Measurements from ENCODE around the gene CMTM8. TPM values are rescaled to one million over a fixed set of nuclear protein-coding genes. Genes with fewer than 3 reads are reported as not detected.
"Not testable (repeated sequence)": the region's sequence is repeated elsewhere in the genome, so short reads cannot be mapped to it uniquely, and the experiment has no call there.

Gene CMTM8
- total RNA-seq, 2 experiments from 2014 or later, result 6.1 to 7.5 TPM

DNA sequence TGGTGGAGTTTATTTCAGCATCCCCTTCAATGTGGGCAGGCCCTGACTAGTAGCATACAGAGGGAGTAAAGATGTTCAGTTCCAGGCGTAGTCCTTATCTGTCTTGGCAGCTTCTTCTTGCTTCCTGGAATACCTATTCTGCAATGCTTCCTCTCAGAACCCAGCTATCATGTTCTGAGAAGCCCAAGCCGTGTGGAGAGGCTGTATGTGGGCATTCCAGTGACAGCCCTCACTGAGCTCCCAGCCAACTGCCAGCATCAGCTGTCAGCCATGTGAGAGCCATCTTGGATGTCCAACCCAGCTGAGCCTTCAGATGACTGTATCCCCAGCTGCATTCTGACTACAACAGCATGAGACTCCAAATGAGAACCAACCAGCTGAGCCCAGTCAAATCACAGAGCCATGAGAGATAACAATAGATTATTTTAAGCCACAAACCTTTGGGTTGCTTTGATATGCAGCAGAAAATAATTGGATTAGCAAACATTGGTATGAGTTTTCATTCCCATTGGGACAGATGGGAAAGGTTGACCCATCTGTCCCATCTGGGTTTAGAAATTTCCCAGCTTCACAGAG is 144.7 kb downstream of the CMTM8 start:
- H3K9me3 ChIP-seq (ENCODE audit: control insufficient read depth in 1 of 2, insufficient read depth in 1 of 2, low read length in 2 of 2), result no peaks in the 10 kb centered on the region
- no peak for DNase-seq
- no peaks in the 10 kb centered on the region for H3K36me3 Mint-ChIP-seq (ENCODE audit: low read depth)
- H3K4me1 ChIP-seq (ENCODE audit: insufficient read depth, low read length), result no peaks in the 10 kb centered on the region
- CTCF ChIA-PET, result interaction anchor here (0.5 to 1.1 kb wide), 3 partner anchors 31 to 92 kb away, joined by 3 read pairs; no protein-coding TSS in a partner anchor
- no peaks in the 10 kb centered on the region for H3K27me3 Mint-ChIP-seq
- H3K4me3 ChIP-seq (ENCODE audit: low read length), result no peak overlapping the region
- no peak overlapping the region for H3K4me3 Mint-ChIP-seq
- no peak for ATAC-seq (ENCODE audit: poor library complexity)
- TF ChIP-seq, protein P1, sequence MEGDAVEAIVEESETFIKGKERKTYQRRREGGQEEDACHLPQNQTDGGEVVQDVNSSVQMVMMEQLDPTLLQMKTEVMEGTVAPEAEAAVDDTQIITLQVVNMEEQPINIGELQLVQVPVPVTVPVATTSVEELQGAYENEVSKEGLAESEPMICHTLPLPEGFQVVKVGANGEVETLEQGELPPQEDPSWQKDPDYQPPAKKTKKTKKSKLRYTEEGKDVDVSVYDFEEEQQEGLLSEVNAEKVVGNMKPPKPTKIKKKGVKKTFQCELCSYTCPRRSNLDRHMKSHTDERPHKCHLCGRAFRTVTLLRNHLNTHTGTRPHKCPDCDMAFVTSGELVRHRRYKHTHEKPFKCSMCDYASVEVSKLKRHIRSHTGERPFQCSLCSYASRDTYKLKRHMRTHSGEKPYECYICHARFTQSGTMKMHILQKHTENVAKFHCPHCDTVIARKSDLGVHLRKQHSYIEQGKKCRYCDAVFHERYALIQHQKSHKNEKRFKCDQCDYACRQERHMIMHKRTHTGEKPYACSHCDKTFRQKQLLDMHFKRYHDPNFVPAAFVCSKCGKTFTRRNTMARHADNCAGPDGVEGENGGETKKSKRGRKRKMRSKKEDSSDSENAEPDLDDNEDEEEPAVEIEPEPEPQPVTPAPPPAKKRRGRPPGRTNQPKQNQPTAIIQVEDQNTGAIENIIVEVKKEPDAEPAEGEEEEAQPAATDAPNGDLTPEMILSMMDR (IDR thresholded peaks at IDR 0.05), result no peak
- POLR2A ChIA-PET, result interaction anchor here (0.7 to 1.0 kb wide), 2 partner anchors 11 to 20 kb away, joined by 3 read pairs; no protein-coding TSS in a partner anchor
- no peak overlapping the region for H3K27ac ChIP-seq (ENCODE audit: low read depth in 1 of 2, low read length in 2 of 2)
- H3K27me3 ChIP-seq (ENCODE audit: control insufficient read depth in 1 of 2, insufficient read depth in 2 of 2, low read length in 2 of 2), result no peaks in the 10 kb centered on the region
- no peaks in the 10 kb centered on the region for H3K9me3 Mint-ChIP-seq
- no peaks in the 10 kb centered on the region for H3K36me3 ChIP-seq (ENCODE audit: insufficient read depth, low read length)
- H3K4me1 Mint-ChIP-seq (ENCODE audit: low read depth), result no peaks in the 10 kb centered on the region
- intact Hi-C loops (cut with DNase I, micrococcal nuclease), result no loop called here
- no peak overlapping the region for H3K27ac Mint-ChIP-seq

DNA sequence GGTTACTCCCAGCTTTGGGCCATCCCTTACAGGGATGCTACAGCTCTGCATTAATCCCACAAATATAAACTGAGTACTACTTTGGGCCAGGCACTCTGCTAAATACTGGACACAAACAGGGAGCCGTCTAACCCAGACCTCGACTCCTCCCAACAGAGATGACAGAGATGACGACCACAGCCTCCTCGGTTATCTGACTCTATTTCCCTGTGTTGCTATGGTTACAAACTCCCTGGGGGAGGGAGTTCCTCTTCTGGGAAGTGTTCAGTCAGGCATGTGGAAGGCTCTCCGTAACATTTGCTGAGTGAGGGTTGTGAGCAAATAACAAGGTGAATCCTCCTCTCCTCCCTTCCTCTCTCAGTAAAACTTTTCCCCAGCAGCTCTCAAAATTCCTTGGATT is 146.5 kb downstream of the CMTM8 start:
- DNase-seq, result peak in 1 of 14 experiments; percentile 52
- no peaks in the 10 kb centered on the region for H3K9me3 ChIP-seq (ENCODE audit: control insufficient read depth in 1 of 2, insufficient read depth in 1 of 2, low read length in 2 of 2)
- ChIA-PET CTCF (interaction anchor here (1.0 kb wide), 1 partner anchor 83 kb away, joined by 3 read pairs; no protein-coding TSS in a partner anchor), POLR2A (no interaction called here)
- intact Hi-C loops (cut with DNase I, micrococcal nuclease), result no loop called here
- no peaks in the 10 kb centered on the region for H3K36me3 Mint-ChIP-seq (ENCODE audit: low read depth)
- H3K9me3 Mint-ChIP-seq, result no peaks in the 10 kb centered on the region
- no peak overlapping the region for H3K4me3 Mint-ChIP-seq
- H3K27me3 ChIP-seq (ENCODE audit: control insufficient read depth in 1 of 2, insufficient read depth in 2 of 2, low read length in 2 of 2), result no peaks in the 10 kb centered on the region
- no peak overlapping the region for H3K27ac Mint-ChIP-seq
- no peaks in the 10 kb centered on the region for H3K27me3 Mint-ChIP-seq
- TF ChIP-seq, protein P1 (IDR thresholded peaks at IDR 0.05), result no peak
- H3K4me1 Mint-ChIP-seq (ENCODE audit: low read depth), result peaks cover 10% of the 10 kb centered on the region
- no peak overlapping the region for H3K4me3 ChIP-seq (ENCODE audit: low read length)
- H3K36me3 ChIP-seq (ENCODE audit: insufficient read depth, low read length), result no peaks in the 10 kb centered on the region
- ATAC-seq (ENCODE audit: poor library complexity), result no peak
- H3K27ac ChIP-seq (ENCODE audit: low read depth in 1 of 2, low read length in 2 of 2), result no peak overlapping the region
- peaks cover 5% of the 10 kb centered on the region for H3K4me1 ChIP-seq (ENCODE audit: insufficient read depth, low read length)

DNA sequence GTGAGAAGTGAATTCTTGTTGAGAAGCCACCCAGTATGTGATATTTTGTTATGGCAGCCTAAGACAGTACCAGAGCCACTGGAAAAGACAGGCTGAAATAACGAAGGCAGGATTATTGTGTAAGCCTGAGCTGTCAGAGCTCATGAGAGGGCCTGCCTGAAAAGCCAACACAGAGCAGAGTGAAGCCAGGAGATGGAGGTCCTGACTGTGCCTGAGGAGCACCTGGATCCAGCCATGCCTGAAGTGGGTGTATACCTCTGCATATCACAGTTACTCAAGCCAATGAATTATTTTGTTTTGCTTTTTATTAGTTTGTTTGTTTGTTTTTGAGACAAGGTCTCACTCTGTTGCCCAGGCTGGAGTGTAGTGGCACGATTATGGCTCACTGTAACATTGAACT is 149.0 kb downstream of the CMTM8 start:
- intact Hi-C loops (cut with DNase I, micrococcal nuclease), result no loop called here
- Mint-ChIP-seq H3K27ac (peak overlapping the region; percentile 91), H3K27me3 (no peaks in the 10 kb centered on the region), H3K4me3 (peak overlapping the region; percentile 20), H3K4me1 (ENCODE audit: low read depth) (peaks cover 24% of the 10 kb centered on the region), H3K9me3 (no peaks in the 10 kb centered on the region), H3K36me3 (ENCODE audit: low read depth) (peaks cover 11% of the 10 kb centered on the region)
- TF ChIP-seq, protein P1 (IDR thresholded peaks at IDR 0.05), result no peak
- Histone ChIP-seq H3K4me3 (ENCODE audit: low read length) (no peak overlapping the region), H3K36me3 (ENCODE audit: insufficient read depth, low read length) (no peaks in the 10 kb centered on the region), H3K27ac (ENCODE audit: low read depth in 1 of 2, low read length in 2 of 2) (no peak overlapping the region), H3K9me3 (ENCODE audit: control insufficient read depth in 1 of 2, insufficient read depth in 1 of 2, low read length in 2 of 2) (no peaks in the 10 kb centered on the region), H3K4me1 (ENCODE audit: insufficient read depth, low read length) (peaks cover 25% of the 10 kb centered on the region), H3K27me3 (ENCODE audit: control insufficient read depth in 1 of 2, insufficient read depth in 2 of 2, low read length in 2 of 2) (no peaks in the 10 kb centered on the region)
- CTCF ChIA-PET, result interaction anchor here (1.6 kb wide), 1 partner anchor 80 kb away, joined by 5 read pairs; no protein-coding TSS in a partner anchor
- no peak for ATAC-seq (ENCODE audit: poor library complexity)
- no peak for DNase-seq
- POLR2A ChIA-PET, result no interaction called here

- H3K27me3 Mint-ChIP-seq; H3K27ac ChIP-seq (ENCODE audit: low read depth in 1 of 2, low read length in 2 of 2); intact Hi-C loops (cut with DNase I, micrococcal nuclease); H3K36me3 ChIP-seq (ENCODE audit: insufficient read depth, low read length); H3K9me3 ChIP-seq (ENCODE audit: control insufficient read depth in 1 of 2, insufficient read depth in 1 of 2, low read length in 2 of 2); DNase-seq; ATAC-seq (ENCODE audit: poor library complexity); H3K9me3 Mint-ChIP-seq; H3K4me3 ChIP-seq (ENCODE audit: low read length); H3K27me3 ChIP-seq (ENCODE audit: control insufficient read depth in 1 of 2, insufficient read depth in 2 of 2, low read length in 2 of 2): not testable (repeated sequence)
- CTCF ChIA-PET, result interaction anchor here (0.9 to 3.6 kb wide), 3 partner anchors 12 to 78 kb away, joined by 3 to 18 read pairs (median 6); no protein-coding TSS in a partner anchor
- H3K4me1 Mint-ChIP-seq (ENCODE audit: low read depth), result peaks cover 44% of the 10 kb centered on the region
- H3K4me1 ChIP-seq (ENCODE audit: insufficient read depth, low read length), result peaks cover 42% of the 10 kb centered on the region
- H3K4me3 Mint-ChIP-seq, result peak overlapping the region; percentile 53
- POLR2A ChIA-PET, result interaction anchor here (2.2 to 3.1 kb wide), 3 partner anchors 15 to 26 kb away, joined by 6 to 26 read pairs (median 17); no protein-coding TSS in a partner anchor
- peaks cover 17% of the 10 kb centered on the region for H3K36me3 Mint-ChIP-seq (ENCODE audit: low read depth)
- peak overlapping the region; percentile 91 for H3K27ac Mint-ChIP-seq
Observed at GRCh38 chr3:32389577-32389976, 151.1 kb downstream of the CMTM8 start.
